ENCODE measurements around the gene ZGRF1. TPM values are rescaled to one million over a fixed set of nuclear protein-coding genes. Genes with fewer than 3 reads are reported as not detected.
"Not testable (repeated sequence)": the region's sequence is repeated elsewhere in the genome, so short reads cannot be mapped to it uniquely, and the experiment has no call there.

The ZGRF1 gene
- total RNA-seq, 2 experiments from 2014 or later, result 47.0 to 48.3 TPM

- Mint-ChIP-seq H3K4me3 (no peak overlapping the region), H3K27me3 (ENCODE audit: low read depth) (no peaks in the 10 kb centered on the region), H3K9me3 (ENCODE audit: insufficient read depth) (no peaks in the 10 kb centered on the region), H3K4me1 (ENCODE audit: low read depth) (peaks cover 11% of the 10 kb centered on the region), H3K27ac (no peak overlapping the region), H3K36me3 (ENCODE audit: low read depth) (peaks cover 37% of the 10 kb centered on the region)
- POLR2A ChIA-PET, result no interaction called here
- no peak for DNase-seq
- no peak for ATAC-seq
- CTCF ChIA-PET, result no interaction called here
Observed at GRCh38 chr4:112563431-112564200, 73.1 kb downstream of the ZGRF1 start.

GRCh38 chr4:112562254-112562879, 74.3 kb downstream of the ZGRF1 start:
- Mint-ChIP-seq H3K27ac (no peak overlapping the region), H3K4me1 (ENCODE audit: low read depth) (peaks cover 11% of the 10 kb centered on the region), H3K4me3 (no peak overlapping the region), H3K27me3 (ENCODE audit: low read depth) (no peaks in the 10 kb centered on the region), H3K36me3 (ENCODE audit: low read depth) (peaks cover 38% of the 10 kb centered on the region), H3K9me3 (ENCODE audit: insufficient read depth) (no peaks in the 10 kb centered on the region)
- DNase-seq (no peak), ATAC-seq (no peak)
- ChIA-PET CTCF (no interaction called here), POLR2A (no interaction called here)

GRCh38 chr4:112560084-112560483, 76.6 kb downstream of the ZGRF1 start:
- ChIA-PET CTCF (interaction anchor here (2.1 kb wide), 1 partner anchor 36 kb away, joined by 5 read pairs; no protein-coding TSS in a partner anchor), POLR2A (interaction anchor here (0.9 kb wide), 1 partner anchor 10 kb away, joined by 4 read pairs; no protein-coding TSS in a partner anchor)
- H3K4me1 Mint-ChIP-seq (ENCODE audit: low read depth), result peaks cover 11% of the 10 kb centered on the region
- DNase-seq (no peak), ATAC-seq (no peak)
- H3K4me3 Mint-ChIP-seq, result no peak overlapping the region
- H3K27me3 Mint-ChIP-seq (ENCODE audit: low read depth), result no peaks in the 10 kb centered on the region
- no peak overlapping the region for H3K27ac Mint-ChIP-seq
- H3K36me3 Mint-ChIP-seq (ENCODE audit: low read depth), result peaks cover 27% of the 10 kb centered on the region
- H3K9me3 Mint-ChIP-seq (ENCODE audit: insufficient read depth), result no peaks in the 10 kb centered on the region

GRCh38 chr4:112559053-112559452, 77.7 kb downstream of the ZGRF1 start:
- CTCF ChIA-PET, result interaction anchor here (2.1 kb wide), 1 partner anchor 35 kb away, joined by 5 read pairs; no protein-coding TSS in a partner anchor
- no peaks in the 10 kb centered on the region for H3K27me3 Mint-ChIP-seq (ENCODE audit: low read depth)
- POLR2A ChIA-PET, result interaction anchor here (0.6 kb wide), 1 partner anchor 97 kb away, joined by 3 read pairs; no protein-coding TSS in a partner anchor
- no peak overlapping the region for H3K4me3 Mint-ChIP-seq
- DNase-seq (no peak), ATAC-seq (no peak)
- peaks cover 11% of the 10 kb centered on the region for H3K4me1 Mint-ChIP-seq (ENCODE audit: low read depth)
- H3K9me3 Mint-ChIP-seq (ENCODE audit: insufficient read depth), result no peaks in the 10 kb centered on the region
- H3K36me3 Mint-ChIP-seq (ENCODE audit: low read depth), result peaks cover 31% of the 10 kb centered on the region
- H3K27ac Mint-ChIP-seq, result no peak overlapping the region

- H3K4me3 Mint-ChIP-seq, result no peak overlapping the region
- ATAC-seq (no peak), DNase-seq (no peak)
- no peaks in the 10 kb centered on the region for H3K27me3 Mint-ChIP-seq (ENCODE audit: low read depth)
- ChIA-PET POLR2A (no interaction called here), CTCF (no interaction called here)
- no peaks in the 10 kb centered on the region for H3K9me3 Mint-ChIP-seq (ENCODE audit: insufficient read depth)
- H3K27ac Mint-ChIP-seq, result no peak overlapping the region
- peaks cover 32% of the 10 kb centered on the region for H3K36me3 Mint-ChIP-seq (ENCODE audit: low read depth)
- peaks cover 11% of the 10 kb centered on the region for H3K4me1 Mint-ChIP-seq (ENCODE audit: low read depth)
Observed at GRCh38 chr4:112557676-112558411, 78.9 kb downstream of the ZGRF1 start.

- ATAC-seq; H3K27me3 Mint-ChIP-seq (ENCODE audit: low read depth); POLR2A ChIA-PET; H3K27ac Mint-ChIP-seq; DNase-seq; CTCF ChIA-PET; H3K4me3 Mint-ChIP-seq; H3K9me3 Mint-ChIP-seq (ENCODE audit: insufficient read depth); H3K4me1 Mint-ChIP-seq (ENCODE audit: low read depth): not testable (repeated sequence)
- H3K36me3 Mint-ChIP-seq (ENCODE audit: low read depth), result peaks cover 24% of the 10 kb centered on the region
Observed at GRCh38 chr4:112554271-112554670, 82.4 kb downstream of the ZGRF1 start.

- H3K4me1 Mint-ChIP-seq (ENCODE audit: low read depth), result no peaks in the 10 kb centered on the region
- DNase-seq (no peak), ATAC-seq (no peak)
- no peaks in the 10 kb centered on the region for H3K27me3 Mint-ChIP-seq (ENCODE audit: low read depth)
- CTCF ChIA-PET, result interaction anchor here (0.7 kb wide), 1 partner anchor 216 kb away, joined by 3 read pairs; no protein-coding TSS in a partner anchor
- no peaks in the 10 kb centered on the region for H3K9me3 Mint-ChIP-seq (ENCODE audit: insufficient read depth)
- peaks cover 20% of the 10 kb centered on the region for H3K36me3 Mint-ChIP-seq (ENCODE audit: low read depth)
- POLR2A ChIA-PET, result no interaction called here
- H3K27ac Mint-ChIP-seq, result no peak overlapping the region
- no peak overlapping the region for H3K4me3 Mint-ChIP-seq
Observed at GRCh38 chr4:112552668-112553067, 84.0 kb downstream of the ZGRF1 start.

- H3K36me3 Mint-ChIP-seq (ENCODE audit: low read depth), result peaks cover 18% of the 10 kb centered on the region
- no peak overlapping the region for H3K4me3 Mint-ChIP-seq
- DNase-seq (no peak), ATAC-seq (no peak)
- no peak overlapping the region for H3K27ac Mint-ChIP-seq
- ChIA-PET CTCF (interaction anchor here (0.9 kb wide), 1 partner anchor 214 kb away, joined by 3 read pairs; no protein-coding TSS in a partner anchor), POLR2A (interaction anchor here (0.8 kb wide), 1 partner anchor 10 kb away, joined by 4 read pairs; no protein-coding TSS in a partner anchor)
- H3K9me3 Mint-ChIP-seq (ENCODE audit: insufficient read depth), result no peaks in the 10 kb centered on the region
- H3K27me3 Mint-ChIP-seq (ENCODE audit: low read depth), result no peaks in the 10 kb centered on the region
- no peaks in the 10 kb centered on the region for H3K4me1 Mint-ChIP-seq (ENCODE audit: low read depth)
Observed at GRCh38 chr4:112550728-112551127, 86.0 kb downstream of the ZGRF1 start.

GRCh38 chr4:112546476-112546875, 90.2 kb downstream of the ZGRF1 start:
- peaks cover 5% of the 10 kb centered on the region for H3K36me3 Mint-ChIP-seq (ENCODE audit: low read depth)
- CTCF ChIA-PET, result no interaction called here
- ATAC-seq, result no peak
- no peaks in the 10 kb centered on the region for H3K9me3 Mint-ChIP-seq (ENCODE audit: insufficient read depth)
- H3K4me1 Mint-ChIP-seq (ENCODE audit: low read depth), result no peaks in the 10 kb centered on the region
- H3K27me3 Mint-ChIP-seq (ENCODE audit: low read depth), result no peaks in the 10 kb centered on the region
- POLR2A ChIA-PET, result no interaction called here
- H3K4me3 Mint-ChIP-seq, result no peak overlapping the region
- H3K27ac Mint-ChIP-seq, result no peak overlapping the region
- DNase-seq, result no peak

GRCh38 chr4:112545346-112545745, 91.4 kb downstream of the ZGRF1 start:
- DNase-seq (no peak), ATAC-seq (no peak)
- Mint-ChIP-seq H3K27ac (no peak overlapping the region), H3K4me1 (ENCODE audit: low read depth) (no peaks in the 10 kb centered on the region), H3K4me3 (no peak overlapping the region), H3K27me3 (ENCODE audit: low read depth) (no peaks in the 10 kb centered on the region), H3K9me3 (ENCODE audit: insufficient read depth) (no peaks in the 10 kb centered on the region), H3K36me3 (ENCODE audit: low read depth) (peaks cover 5% of the 10 kb centered on the region)
- POLR2A ChIA-PET, result no interaction called here
- CTCF ChIA-PET, result no interaction called here

GRCh38 chr4:112540695-112541094, 96.0 kb downstream of the ZGRF1 start:
- H3K4me3 Mint-ChIP-seq, result no peak overlapping the region
- ChIA-PET CTCF (no interaction called here), POLR2A (no interaction called here)
- DNase-seq (no peak), ATAC-seq (no peak)
- H3K27ac Mint-ChIP-seq, result no peak overlapping the region
- no peaks in the 10 kb centered on the region for H3K4me1 Mint-ChIP-seq (ENCODE audit: low read depth)
- H3K9me3 Mint-ChIP-seq (ENCODE audit: insufficient read depth), result no peaks in the 10 kb centered on the region
- H3K27me3 Mint-ChIP-seq (ENCODE audit: low read depth), result no peaks in the 10 kb centered on the region
- H3K36me3 Mint-ChIP-seq (ENCODE audit: low read depth), result peaks cover 9% of the 10 kb centered on the region

- Mint-ChIP-seq H3K36me3 (ENCODE audit: low read depth) (peaks cover 5% of the 10 kb centered on the region), H3K4me3 (no peak overlapping the region), H3K27ac (no peak overlapping the region), H3K4me1 (ENCODE audit: low read depth) (no peaks in the 10 kb centered on the region), H3K9me3 (ENCODE audit: insufficient read depth) (no peaks in the 10 kb centered on the region), H3K27me3 (ENCODE audit: low read depth) (peaks cover 8% of the 10 kb centered on the region)
- ChIA-PET CTCF (interaction anchor here (1.1 to 3.1 kb wide), 2 partner anchors 12 to 459 kb away, joined by 3 to 12 read pairs; no protein-coding TSS in a partner anchor), POLR2A (no interaction called here)
- DNase-seq (no peak), ATAC-seq (no peak)
Observed at GRCh38 chr4:112536123-112536522, 100.6 kb downstream of the ZGRF1 start.
